ENCODE results near the gene LRRC17.

DNA sequence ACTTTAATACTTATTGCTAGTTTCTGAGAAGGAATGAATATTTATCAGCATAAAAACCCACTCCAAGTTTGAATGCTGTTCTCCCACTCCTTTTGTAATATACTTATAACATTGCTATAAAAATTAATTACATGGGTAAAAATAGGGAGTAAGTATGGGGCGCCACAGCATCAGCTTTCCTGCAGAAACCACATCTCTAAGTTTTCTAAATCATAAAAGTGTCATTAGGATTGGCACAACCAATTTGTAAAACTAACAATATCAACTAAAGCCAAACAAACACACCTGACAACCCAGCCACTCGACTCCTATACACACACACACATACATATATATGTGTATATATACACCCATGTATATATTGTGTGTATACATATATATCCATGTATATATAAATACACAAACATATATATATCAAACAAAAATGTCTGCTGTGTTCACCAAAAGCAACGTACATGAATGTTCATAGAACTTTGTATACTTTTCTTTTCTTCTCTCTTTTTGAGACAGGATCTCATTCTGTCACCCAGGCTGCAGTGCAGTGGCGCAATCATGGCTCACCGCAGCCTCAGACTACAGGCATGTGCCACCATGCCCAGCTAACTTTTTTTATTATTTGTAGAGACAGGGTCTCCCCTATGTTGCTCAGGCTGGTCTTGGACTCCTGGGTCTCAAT lies 14.8 kb upstream of the LRRC17 start:
- TF ChIP-seq, protein P1, sequence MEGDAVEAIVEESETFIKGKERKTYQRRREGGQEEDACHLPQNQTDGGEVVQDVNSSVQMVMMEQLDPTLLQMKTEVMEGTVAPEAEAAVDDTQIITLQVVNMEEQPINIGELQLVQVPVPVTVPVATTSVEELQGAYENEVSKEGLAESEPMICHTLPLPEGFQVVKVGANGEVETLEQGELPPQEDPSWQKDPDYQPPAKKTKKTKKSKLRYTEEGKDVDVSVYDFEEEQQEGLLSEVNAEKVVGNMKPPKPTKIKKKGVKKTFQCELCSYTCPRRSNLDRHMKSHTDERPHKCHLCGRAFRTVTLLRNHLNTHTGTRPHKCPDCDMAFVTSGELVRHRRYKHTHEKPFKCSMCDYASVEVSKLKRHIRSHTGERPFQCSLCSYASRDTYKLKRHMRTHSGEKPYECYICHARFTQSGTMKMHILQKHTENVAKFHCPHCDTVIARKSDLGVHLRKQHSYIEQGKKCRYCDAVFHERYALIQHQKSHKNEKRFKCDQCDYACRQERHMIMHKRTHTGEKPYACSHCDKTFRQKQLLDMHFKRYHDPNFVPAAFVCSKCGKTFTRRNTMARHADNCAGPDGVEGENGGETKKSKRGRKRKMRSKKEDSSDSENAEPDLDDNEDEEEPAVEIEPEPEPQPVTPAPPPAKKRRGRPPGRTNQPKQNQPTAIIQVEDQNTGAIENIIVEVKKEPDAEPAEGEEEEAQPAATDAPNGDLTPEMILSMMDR (IDR thresholded peaks at IDR 0.05): no peak
- TF ChIP-seq POLR2A (IDR thresholded peaks at IDR 0.05): no peak
